ENCODE data around the gene SLC66A2. TPM values are rescaled to one million over a fixed set of nuclear protein-coding genes. Genes with fewer than 3 reads are reported as not detected.

Gene SLC66A2
- total RNA-seq, 4 donors from 2014 or later: 27.0 to 46.4 (median 41.5) TPM

GRCh38 chr18:79926715-79927606 is 24.5 kb downstream of the SLC66A2 start:
- WGBS: 93% methylated on average over 14 of the region's 21 CpGs
- Histone ChIP-seq H3K9me3 (peaks cover 3 to 32% (median 23%) of the 10 kb centered on the region in 4 donors), H3K4me3 (no peak overlapping the region), H3K36me3 (peaks cover 10 to 37% (median 28%) of the 10 kb centered on the region in 4 donors), H3K27me3 (no peaks in the 10 kb centered on the region), H3K4me1 (peaks cover 9 to 25% (median 19%) of the 10 kb centered on the region in 4 donors), H3K27ac (replicated peaks in 1 of 4) (peak overlapping the region in 1 of 4 donors; percentile 4)
- TF ChIP-seq EP300 (IDR thresholded peaks at IDR 0.05) (no peak), POLR2A (IDR thresholded peaks at IDR 0.05; ENCODE audit: low read depth) (no peak), CTCF (IDR thresholded peaks at IDR 0.05) (no peak), POLR2AphosphoS5 (IDR thresholded peaks at IDR 0.05) (no peak)
- no peak for DNase-seq (ENCODE audit: extremely low spot score)
- intact Hi-C loops (cut with DNase I): no loop called here

- peaks cover 3 to 26% (median 23%) of the 10 kb centered on the region in 4 donors for H3K9me3 ChIP-seq
- H3K36me3 ChIP-seq: peaks cover 10 to 39% (median 29%) of the 10 kb centered on the region in 4 donors
- no peaks in the 10 kb centered on the region for H3K27me3 ChIP-seq
- peak overlapping the region in 1 of 4 donors; percentile 4 for H3K27ac ChIP-seq (replicated peaks in 1 of 4)
- DNase-seq (ENCODE audit: extremely low spot score): no peak
- peaks cover 9 to 25% (median 19%) of the 10 kb centered on the region in 4 donors for H3K4me1 ChIP-seq
- 94% methylated on average over 11 of the region's 11 CpGs for WGBS
- H3K4me3 ChIP-seq: no peak overlapping the region
- intact Hi-C loops (cut with DNase I): no loop called here
- TF ChIP-seq POLR2AphosphoS5 (IDR thresholded peaks at IDR 0.05) (no peak), POLR2A (IDR thresholded peaks at IDR 0.05; ENCODE audit: low read depth) (no peak), EP300 (IDR thresholded peaks at IDR 0.05) (no peak), CTCF (IDR thresholded peaks at IDR 0.05) (no peak)
These were observed 25.1 kb downstream of the SLC66A2 start for GRCh38 chr18:79926306-79926705.

GRCh38 chr18:79924814-79925731 is 26.4 kb downstream of the SLC66A2 start:
- Histone ChIP-seq H3K4me1 (peaks cover 9 to 25% (median 19%) of the 10 kb centered on the region in 4 donors), H3K36me3 (peaks cover 10 to 38% (median 29%) of the 10 kb centered on the region in 4 donors), H3K27me3 (no peaks in the 10 kb centered on the region), H3K27ac (replicated peaks in 1 of 4) (peak overlapping the region; percentile 38 to 64 (median 62)), H3K4me3 (peak overlapping the region; percentile 0 to 26 (median 10)), H3K9me3 (peaks cover 3 to 17% (median 15%) of the 10 kb centered on the region in 4 donors)
- no peak for DNase-seq (ENCODE audit: extremely low spot score)
- TF ChIP-seq EP300 (IDR thresholded peaks at IDR 0.05): peak; percentile 3
- TF ChIP-seq POLR2A (IDR thresholded peaks at IDR 0.05; ENCODE audit: low read depth): no peak
- TF ChIP-seq CTCF (IDR thresholded peaks at IDR 0.05): peak; percentile 22 to 33 (median 26)
- TF ChIP-seq POLR2AphosphoS5 (IDR thresholded peaks at IDR 0.05): peak; percentile 46 to 74
- intact Hi-C loops (cut with DNase I): no loop called here
- WGBS: 56% methylated on average over 25 of the region's 25 CpGs

- H3K27ac ChIP-seq (replicated peaks in 1 of 4): no peak overlapping the region
- intact Hi-C loops (cut with DNase I): no loop called here
These were observed 27.4 kb downstream of the SLC66A2 start for GRCh38 chr18:79923896-79924585.

More at GRCh38 chr18:79923896-79924585, 27.4 kb downstream of the SLC66A2 start:
- peaks cover 0 to 7% (median 6%) of the 10 kb centered on the region in 4 donors for H3K9me3 ChIP-seq
- 93% methylated on average over 26 of the region's 26 CpGs for WGBS
- peaks cover 9 to 25% (median 19%) of the 10 kb centered on the region in 4 donors for H3K4me1 ChIP-seq
- TF ChIP-seq POLR2A (IDR thresholded peaks at IDR 0.05; ENCODE audit: low read depth) (no peak), POLR2AphosphoS5 (IDR thresholded peaks at IDR 0.05) (no peak), CTCF (IDR thresholded peaks at IDR 0.05) (no peak), EP300 (IDR thresholded peaks at IDR 0.05) (no peak)
- no peaks in the 10 kb centered on the region for H3K27me3 ChIP-seq
- DNase-seq (ENCODE audit: extremely low spot score): no peak
- peaks cover 4 to 32% (median 24%) of the 10 kb centered on the region in 4 donors for H3K36me3 ChIP-seq
- no peak overlapping the region for H3K4me3 ChIP-seq

Measured in esophagus muscularis mucosa (tissue), 4 donors.